IMR-90 (cell line): ENCODE results near the gene COPA.

Source experiments
- BHLHE40 ChIP-seq: fragments of 150-350 bp; IDR thresholded peaks from 2 replicates; pipeline ENCODE4 v1.6.1; 2016; ENCODE audit warnings: mild to moderate bottlenecking, low read depth, low read length
- CEBPB ChIP-seq: IDR thresholded peaks from 2 replicates; pipeline ENCODE4 v1.6.1; 2012; ENCODE audit warnings: low read depth, low read length, improper control_type of control experiment
- FOS ChIP-seq: fragments of 150-350 bp; IDR thresholded peaks from 2 replicates; pipeline ENCODE4 v1.6.1; 2016; ENCODE audit warnings: low read depth, low read length
- MAFK ChIP-seq: IDR thresholded peaks from 2 replicates; pipeline ENCODE4 v1.6.1; 2012; ENCODE audit warnings: low read depth, low read length, improper control_type of control experiment
- MAZ ChIP-seq: IDR thresholded peaks from 2 replicates; pipeline ENCODE4 v1.6.1; 2012; ENCODE audit warnings: low read depth, mild to moderate bottlenecking, low read length, improper control_type of control experiment, moderate library complexity, borderline replicate concordance
- NFE2L2 ChIP-seq: fragments of 150-350 bp; IDR thresholded peaks from 2 replicates; pipeline ENCODE4 v1.6.1; 2016; ENCODE audit warnings: low read depth, mild to moderate bottlenecking, low read length
- POLR2A ChIP-seq: IDR thresholded peaks from 2 replicates; pipeline ENCODE4 v1.6.1; 2012; ENCODE audit warnings: mild to moderate bottlenecking, low read depth, low read length
- RAD21 ChIP-seq: IDR thresholded peaks from 2 replicates; pipeline ENCODE4 v1.6.1; 2012; ENCODE audit warnings: low read length, improper control_type of control experiment
- RCOR1 ChIP-seq: IDR thresholded peaks from 2 replicates; pipeline ENCODE4 v1.6.1; 2012; ENCODE audit warnings: mild to moderate bottlenecking, low read length, improper control_type of control experiment; ENCODE audit not compliant: insufficient replicate concordance
- RFX5 ChIP-seq: IDR thresholded peaks from 2 replicates; pipeline ENCODE4 v1.8.0; 2012; ENCODE audit warnings: low read depth, mild to moderate bottlenecking, low read length, moderate library complexity
- SMC3 ChIP-seq: fragments of 150-350 bp; IDR thresholded peaks from 2 replicates; pipeline ENCODE4 v1.6.1; 2016; ENCODE audit warnings: low read depth, mild to moderate bottlenecking, antibody characterized with exemption, low read length, moderate library complexity
- TF ChIP-seq, protein P1 (sequence below): conservative IDR thresholded peaks from 2 replicates; pipeline ENCODE4 v1.5.1; 2012; ENCODE audit warnings: mild to moderate bottlenecking, low read depth, low read length, improper control_type of control experiment
- TF ChIP-seq, protein P2 (sequence below): fragments of 150-350 bp; IDR thresholded peaks from 2 replicates; pipeline ENCODE4 v1.6.1; 2016; ENCODE audit warnings: low read depth, mild to moderate bottlenecking, low read length, moderate library complexity, borderline replicate concordance

- TF ChIP-seq, protein P1, sequence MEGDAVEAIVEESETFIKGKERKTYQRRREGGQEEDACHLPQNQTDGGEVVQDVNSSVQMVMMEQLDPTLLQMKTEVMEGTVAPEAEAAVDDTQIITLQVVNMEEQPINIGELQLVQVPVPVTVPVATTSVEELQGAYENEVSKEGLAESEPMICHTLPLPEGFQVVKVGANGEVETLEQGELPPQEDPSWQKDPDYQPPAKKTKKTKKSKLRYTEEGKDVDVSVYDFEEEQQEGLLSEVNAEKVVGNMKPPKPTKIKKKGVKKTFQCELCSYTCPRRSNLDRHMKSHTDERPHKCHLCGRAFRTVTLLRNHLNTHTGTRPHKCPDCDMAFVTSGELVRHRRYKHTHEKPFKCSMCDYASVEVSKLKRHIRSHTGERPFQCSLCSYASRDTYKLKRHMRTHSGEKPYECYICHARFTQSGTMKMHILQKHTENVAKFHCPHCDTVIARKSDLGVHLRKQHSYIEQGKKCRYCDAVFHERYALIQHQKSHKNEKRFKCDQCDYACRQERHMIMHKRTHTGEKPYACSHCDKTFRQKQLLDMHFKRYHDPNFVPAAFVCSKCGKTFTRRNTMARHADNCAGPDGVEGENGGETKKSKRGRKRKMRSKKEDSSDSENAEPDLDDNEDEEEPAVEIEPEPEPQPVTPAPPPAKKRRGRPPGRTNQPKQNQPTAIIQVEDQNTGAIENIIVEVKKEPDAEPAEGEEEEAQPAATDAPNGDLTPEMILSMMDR = no peak
- TF ChIP-seq POLR2A (no peak), RCOR1 (no peak), SMC3 (no peak), CEBPB (no peak), BHLHE40 (no peak), RAD21 (no peak), FOS (no peak), RFX5 (no peak), MAFK (no peak), NFE2L2 (no peak), MAZ (no peak)
- TF ChIP-seq, protein P2, sequence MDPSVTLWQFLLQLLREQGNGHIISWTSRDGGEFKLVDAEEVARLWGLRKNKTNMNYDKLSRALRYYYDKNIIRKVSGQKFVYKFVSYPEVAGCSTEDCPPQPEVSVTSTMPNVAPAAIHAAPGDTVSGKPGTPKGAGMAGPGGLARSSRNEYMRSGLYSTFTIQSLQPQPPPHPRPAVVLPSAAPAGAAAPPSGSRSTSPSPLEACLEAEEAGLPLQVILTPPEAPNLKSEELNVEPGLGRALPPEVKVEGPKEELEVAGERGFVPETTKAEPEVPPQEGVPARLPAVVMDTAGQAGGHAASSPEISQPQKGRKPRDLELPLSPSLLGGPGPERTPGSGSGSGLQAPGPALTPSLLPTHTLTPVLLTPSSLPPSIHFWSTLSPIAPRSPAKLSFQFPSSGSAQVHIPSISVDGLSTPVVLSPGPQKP = no peak
These were observed 96.0 kb downstream of the COPA start for GRCh38 chr1:160247053-160247452.
